ENCODE results near the gene NEGR1.

DNA sequence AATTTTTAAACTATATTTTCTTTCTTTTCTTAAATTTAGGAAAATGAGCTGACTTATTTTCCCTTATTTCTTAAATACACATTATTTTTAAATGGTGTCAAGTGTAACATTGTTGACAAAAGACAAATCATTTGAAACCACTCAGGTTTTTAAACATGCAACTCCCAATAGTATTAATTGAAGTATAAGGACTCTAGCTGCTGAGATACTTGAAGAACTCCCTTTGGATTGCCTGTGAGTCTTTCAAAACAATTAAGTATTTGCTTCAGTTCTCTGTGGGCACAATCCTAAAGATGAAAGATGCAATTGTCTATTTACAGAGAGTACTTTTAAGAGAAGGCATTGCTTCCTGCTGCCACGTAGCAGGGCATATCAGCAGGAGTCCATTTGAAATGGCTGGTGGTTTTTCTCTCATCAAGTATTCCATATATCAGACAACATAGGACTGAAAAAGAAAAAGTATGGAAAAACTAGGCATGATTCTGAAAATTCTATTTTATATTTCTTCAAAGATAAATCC, 373.4 kb downstream of the NEGR1 start:
- TF ChIP-seq, protein P1, sequence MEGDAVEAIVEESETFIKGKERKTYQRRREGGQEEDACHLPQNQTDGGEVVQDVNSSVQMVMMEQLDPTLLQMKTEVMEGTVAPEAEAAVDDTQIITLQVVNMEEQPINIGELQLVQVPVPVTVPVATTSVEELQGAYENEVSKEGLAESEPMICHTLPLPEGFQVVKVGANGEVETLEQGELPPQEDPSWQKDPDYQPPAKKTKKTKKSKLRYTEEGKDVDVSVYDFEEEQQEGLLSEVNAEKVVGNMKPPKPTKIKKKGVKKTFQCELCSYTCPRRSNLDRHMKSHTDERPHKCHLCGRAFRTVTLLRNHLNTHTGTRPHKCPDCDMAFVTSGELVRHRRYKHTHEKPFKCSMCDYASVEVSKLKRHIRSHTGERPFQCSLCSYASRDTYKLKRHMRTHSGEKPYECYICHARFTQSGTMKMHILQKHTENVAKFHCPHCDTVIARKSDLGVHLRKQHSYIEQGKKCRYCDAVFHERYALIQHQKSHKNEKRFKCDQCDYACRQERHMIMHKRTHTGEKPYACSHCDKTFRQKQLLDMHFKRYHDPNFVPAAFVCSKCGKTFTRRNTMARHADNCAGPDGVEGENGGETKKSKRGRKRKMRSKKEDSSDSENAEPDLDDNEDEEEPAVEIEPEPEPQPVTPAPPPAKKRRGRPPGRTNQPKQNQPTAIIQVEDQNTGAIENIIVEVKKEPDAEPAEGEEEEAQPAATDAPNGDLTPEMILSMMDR (IDR thresholded peaks at IDR 0.05), result no peak
- no peak for TF ChIP-seq POLR2A (IDR thresholded peaks at IDR 0.05)

Data from thyroid gland (tissue), 4 donors.